GM19395 (cell line): ENCODE data around the gene CPSF3.
A peak's percentile ranks its signal among the peaks of the same experiment; 100 is the strongest.

Experiments used
- ATAC-seq: cut with Tn5 transposase; IDR thresholded peaks from one replicate; pipeline ENCODE4 v1.9.1; 2021; ENCODE audit warnings: mild to moderate bottlenecking, moderate library complexity; ENCODE audit not compliant: unreplicated experiment

Gene CPSF3

DNA sequence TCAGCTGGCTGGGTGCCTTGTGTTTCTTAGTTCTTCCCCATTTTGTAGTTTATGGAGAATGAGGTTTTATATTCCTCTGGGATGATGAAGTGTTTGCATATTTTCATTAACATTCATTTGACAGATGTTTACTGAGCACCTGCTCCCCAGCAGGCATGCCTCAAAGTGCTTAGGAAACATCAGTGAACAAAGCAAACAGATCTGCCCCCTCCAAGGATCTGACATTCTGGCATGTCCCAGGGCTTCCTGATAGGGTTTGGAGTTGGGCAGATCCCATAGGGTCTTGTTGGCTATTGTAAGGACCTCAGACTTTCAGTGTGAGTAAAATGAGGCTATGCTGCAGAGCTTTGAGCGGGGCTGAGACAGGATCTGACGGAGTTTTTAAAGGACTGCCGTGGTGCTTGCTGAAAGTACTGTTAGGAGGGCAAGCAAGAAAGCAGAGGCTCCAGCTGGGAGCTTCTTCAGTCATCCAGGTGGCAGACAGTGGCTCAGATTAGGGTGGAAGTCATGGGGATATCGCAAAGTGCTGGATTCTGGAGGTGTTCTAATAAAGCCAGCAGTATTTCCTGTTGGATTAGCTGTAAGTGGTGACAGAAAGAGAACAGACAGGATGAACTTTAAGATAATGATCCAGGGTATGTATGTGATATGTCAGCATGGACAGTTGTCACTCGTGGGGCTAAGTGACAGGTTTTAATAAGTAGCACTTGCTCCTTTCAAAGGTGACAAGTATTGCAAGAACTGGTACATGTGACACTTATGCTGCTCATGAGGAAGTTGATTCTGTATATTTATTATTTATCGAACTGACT, 39.6 kb downstream of the CPSF3 start:
- ATAC-seq, result no peak

DNA sequence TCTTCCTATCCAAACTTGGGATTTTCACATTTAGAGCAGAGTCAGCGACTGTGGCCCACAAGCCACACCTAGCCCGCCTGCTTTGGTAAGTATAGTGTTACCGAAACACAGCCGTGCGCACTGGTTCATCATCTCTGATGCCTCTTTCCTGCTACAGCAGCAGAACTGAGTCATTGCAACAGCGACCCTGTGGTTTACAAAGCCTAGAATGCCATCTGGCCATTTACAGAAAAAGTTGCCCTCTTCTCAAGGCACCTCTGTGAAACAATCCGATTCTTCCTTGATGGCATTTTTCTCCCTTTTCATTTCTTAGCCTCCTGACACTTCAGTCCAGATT, 40.2 kb downstream of the CPSF3 start:
- ATAC-seq, result no peak

GRCh38 chr2:9465170-9465569, 41.7 kb downstream of the CPSF3 start:
- ATAC-seq, result no peak

- no peak for ATAC-seq
These were observed 42.8 kb downstream of the CPSF3 start for GRCh38 chr2:9466147-9466683.

DNA sequence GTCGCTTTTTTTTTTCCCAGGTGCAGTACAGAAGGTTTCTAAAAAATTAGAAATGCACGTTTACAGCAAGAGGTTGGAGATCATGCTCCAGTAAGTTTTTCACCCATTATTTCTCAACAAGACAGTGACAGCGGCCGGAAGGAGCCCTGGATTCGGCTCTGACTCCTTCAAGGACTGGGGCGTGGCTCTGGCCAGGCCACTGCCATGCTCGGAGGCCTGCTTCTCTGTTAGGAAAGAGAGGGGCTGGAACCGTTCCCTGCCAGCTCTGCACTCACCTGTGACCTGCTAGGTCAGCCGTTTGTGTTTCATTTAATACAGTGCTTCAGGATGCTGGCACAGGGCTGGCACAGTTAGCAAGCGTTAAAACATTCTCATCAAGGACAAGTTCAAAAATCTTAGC, 44.2 kb downstream of the CPSF3 start:
- no peak for ATAC-seq

- ATAC-seq, result no peak
These were observed 47.8 kb downstream of the CPSF3 start for GRCh38 chr2:9471206-9471605.

GRCh38 chr2:9472511-9472910, 49.1 kb downstream of the CPSF3 start:
- ATAC-seq, result no peak

GRCh38 chr2:9473308-9473984, 50.0 kb downstream of the CPSF3 start:
- ATAC-seq, result no peak

DNA sequence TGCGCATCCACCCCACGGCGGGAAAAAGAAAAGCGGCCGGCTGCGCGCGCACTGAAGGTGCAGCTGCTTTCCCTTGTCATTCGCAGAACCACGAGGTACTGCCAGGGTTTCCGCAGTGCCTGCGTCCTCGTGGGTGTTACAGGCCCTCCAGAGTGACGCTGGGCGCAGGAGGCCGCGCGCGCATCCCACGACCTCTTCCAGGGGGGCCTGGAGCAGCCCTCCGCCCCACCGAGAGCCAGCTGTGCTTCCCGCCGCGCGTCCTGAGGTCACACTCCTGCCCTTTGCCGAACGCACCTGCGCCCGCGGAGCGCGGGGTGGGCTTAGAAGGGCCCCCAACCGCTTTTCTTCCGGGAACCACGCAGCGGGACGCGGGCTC, 50.5 kb downstream of the CPSF3 start:
- peak; percentile 37 for ATAC-seq

- peak; percentile 77 for ATAC-seq
These were observed 51.1 kb downstream of the CPSF3 start, which contains the start of gene IAH1 for GRCh38 chr2:9474361-9475057. IAH1 (plus strand) TSS chr2:9474551; CDS start chr2:9474567, 16 bp downstream.

DNA sequence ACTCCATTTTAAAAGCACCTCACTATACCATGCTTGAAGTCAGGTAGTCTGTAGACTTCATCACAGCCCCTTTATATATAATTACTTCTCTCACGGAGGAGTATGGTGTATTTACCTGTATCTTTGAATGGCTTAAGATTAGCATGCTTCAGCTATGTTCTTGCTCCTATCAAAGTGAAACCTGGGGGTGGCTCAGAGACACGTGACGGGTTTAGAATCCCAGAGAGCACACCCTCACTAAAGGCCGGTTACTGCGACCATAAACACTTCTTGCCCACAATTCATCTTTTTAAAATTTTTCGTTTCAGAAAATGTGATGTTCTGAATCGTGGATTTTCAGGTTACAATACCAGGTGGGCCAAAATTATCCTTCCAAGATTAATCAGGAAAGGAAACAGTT, 54.5 kb downstream of the CPSF3 start:
- no peak for ATAC-seq

DNA sequence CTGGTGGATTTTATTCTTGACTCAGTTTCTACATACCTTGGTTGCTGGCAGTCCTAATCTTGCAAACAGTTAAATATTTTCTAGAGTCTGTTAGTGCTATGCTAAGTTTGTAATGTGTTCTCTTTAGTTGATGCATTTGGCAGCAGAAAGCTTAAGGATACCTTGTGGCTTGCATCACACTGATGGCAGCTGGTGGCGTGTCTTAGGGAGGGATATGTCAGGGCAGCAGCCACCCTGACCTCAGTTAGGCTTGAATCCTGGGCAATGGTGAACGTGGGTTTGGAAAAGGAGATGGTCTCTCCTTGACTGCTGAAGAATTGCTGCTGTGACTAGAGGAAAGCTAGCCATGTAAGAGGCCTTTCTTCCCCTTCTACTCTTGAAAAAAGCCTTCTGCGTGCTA, 55.1 kb downstream of the CPSF3 start:
- no peak for ATAC-seq

GRCh38 chr2:9480157-9480556, 56.7 kb downstream of the CPSF3 start:
- ATAC-seq, result no peak

- ATAC-seq, result no peak
These were observed 59.7 kb downstream of the CPSF3 start for GRCh38 chr2:9483107-9483506.

- no peak for ATAC-seq
These were observed 61.1 kb downstream of the CPSF3 start for GRCh38 chr2:9484533-9484932.

DNA sequence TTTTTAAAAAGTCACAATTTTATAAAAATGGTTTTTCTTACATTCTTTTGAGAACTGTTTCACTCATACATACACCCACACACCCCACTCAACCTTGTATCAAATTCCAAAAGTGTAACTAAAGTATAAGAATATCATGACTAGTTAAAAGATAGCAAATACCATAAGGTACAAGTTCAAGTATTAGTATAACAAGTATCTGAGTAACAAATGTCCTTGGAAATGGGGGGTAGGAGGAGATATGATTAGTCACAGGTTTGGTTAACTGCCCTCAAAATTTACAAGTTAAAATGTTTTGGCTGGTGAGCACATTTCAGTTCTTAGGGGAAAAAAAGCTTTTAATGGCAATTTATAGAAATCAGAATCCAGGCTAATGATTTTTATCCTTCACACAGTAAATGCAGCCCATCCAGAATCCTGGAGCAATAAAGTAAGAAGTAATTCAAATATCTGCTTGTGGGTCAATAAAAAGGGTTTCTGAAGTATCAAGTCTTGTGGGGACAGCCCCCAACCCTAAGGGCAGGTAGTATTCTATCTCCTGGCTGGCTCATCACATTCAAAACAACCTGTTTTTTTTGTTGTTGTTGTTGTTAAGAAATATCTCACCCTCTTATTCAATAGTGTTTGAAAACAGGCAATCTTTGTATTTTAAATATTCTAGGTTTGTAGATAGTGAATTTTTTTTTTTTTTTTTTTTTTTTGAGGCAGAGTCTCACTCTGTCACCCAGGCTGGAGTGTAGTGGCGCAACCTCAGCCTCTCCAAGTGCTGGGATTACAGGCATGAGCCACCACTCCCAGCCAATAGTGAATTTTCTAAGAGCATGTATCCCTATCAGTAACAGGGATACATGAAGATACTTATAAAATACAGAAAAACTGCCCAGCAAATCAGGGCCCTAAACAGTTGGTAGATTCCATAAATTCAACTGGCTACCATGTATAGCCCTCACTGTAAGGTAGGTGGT, 65.4 kb downstream of the CPSF3 start:
- ATAC-seq, result no peak

GRCh38 chr2:9490789-9491188, 67.3 kb downstream of the CPSF3 start:
- ATAC-seq, result no peak

- no peak for ATAC-seq
These were observed 69.5 kb downstream of the CPSF3 start for GRCh38 chr2:9492927-9493326.

GRCh38 chr2:9493478-9493877, 70.0 kb downstream of the CPSF3 start:
- ATAC-seq, result no peak

- no peak for ATAC-seq
These were observed 70.6 kb downstream of the CPSF3 start for GRCh38 chr2:9494081-9494480.

DNA sequence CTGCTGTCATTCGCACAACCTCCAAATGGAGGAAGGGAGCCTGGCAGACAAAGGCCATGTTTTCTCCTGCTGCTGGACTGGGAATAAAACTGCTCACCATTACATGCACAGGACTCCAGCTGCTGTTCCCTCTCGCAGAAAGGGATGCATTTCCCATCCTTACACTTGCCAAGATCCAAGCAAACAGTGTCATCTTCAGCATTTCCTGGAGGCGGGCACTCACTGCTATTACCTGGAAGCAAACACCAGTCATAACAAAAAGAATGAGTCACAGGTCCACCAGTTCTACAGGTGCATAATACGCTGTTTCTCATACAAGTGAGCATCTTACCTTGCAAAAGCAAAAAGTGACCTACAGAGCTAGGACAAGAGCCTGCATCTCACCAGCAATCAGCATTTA, 73.6 kb downstream of the CPSF3 start:
- no peak for ATAC-seq
